NCI-H2081 (cell line): ENCODE measurements around the gene CIRBP.
"Not testable (repeated sequence)": the region's sequence is repeated elsewhere in the genome, so short reads cannot be mapped to it uniquely, and the experiment has no call there.

Experiments used
- DNase-seq, 2 experiments: peaks; one replicate each; lab custom pipeline; 2025; lab: John Stamatoyannopoulos, UW

Gene CIRBP

GRCh38 chr19:1290703-1291651, 21.8 kb downstream of the CIRBP start:
- DNase-seq, result no peak

GRCh38 chr19:1291761-1292418, 22.8 kb downstream of the CIRBP start:
- no peak for DNase-seq

DNA sequence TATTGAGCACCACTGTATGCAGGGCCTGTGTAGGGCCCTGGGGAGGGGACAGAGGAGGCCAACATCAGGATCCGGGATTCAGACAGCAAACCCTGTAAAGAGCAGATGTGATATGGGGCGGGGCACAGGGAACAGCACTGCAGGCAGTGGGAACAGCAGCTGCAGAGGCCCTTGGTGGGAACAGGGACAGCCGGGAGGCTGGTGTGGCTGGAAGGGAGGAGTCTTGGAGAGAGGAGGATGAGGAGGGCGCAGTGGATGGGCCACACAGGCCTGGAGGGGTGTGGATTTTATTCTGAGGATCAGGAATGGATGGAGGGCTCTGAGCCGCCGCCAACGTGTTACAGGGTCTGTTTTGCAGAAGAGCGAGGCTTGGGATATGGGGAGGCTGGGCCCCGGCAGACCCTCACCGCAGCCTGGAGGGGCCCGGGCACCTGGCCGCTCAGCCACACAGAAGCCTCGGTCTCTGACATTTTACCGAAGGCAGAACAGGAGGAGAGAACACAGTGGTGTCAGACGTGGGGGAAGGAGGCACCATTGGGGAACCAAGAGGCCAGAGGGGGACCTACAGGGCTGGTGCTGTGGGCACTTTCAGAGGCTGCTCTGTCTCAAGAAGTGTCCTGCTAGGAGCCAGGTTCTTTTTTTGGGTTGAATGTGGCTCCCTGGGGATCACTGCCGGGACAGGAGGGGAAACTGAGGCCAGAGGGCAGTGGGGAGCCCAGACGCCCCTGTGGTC, 23.5 kb downstream of the CIRBP start:
- no peak for DNase-seq

DNA sequence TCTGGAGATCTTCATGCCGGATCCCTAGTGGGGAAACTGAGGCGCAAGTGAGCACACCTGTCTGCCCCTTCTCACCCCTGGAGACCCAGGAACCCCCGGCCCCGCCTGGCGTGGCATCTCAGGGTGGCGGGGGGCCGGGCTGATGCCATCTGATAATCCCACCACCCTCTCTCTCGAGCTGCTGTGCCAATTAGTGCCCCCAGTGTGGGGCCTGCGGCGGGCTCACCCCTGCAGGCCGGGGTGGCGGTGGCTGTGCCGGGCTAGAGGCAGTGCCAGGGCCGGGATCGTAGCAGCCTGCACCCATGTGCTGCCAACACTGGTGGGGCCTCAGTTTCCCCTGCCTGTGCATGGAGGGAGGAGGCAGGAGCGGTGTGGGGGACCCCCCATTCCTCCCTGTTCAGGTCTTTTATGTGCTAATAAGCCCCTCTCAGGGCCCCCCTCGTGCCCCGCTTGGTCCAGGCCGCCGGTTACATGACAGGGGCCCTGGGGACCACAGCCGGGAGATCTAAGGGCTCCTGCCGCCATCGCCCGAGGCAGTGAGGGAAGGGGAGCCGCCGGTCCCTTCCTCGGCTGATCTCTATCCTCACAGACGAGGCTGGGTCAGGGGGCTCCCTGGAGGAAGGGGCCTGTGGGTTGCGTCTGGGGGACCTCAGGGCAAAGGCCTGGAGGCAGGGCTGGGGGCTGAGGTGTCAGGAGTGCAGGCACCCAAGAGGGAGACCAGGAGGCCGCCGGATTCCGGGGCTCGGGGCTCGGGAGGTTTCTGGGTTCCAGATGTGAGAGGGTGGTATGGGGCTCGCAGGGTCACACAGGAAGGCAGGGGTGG, 24.9 kb downstream of the CIRBP start:
- DNase-seq, result no peak

DNA sequence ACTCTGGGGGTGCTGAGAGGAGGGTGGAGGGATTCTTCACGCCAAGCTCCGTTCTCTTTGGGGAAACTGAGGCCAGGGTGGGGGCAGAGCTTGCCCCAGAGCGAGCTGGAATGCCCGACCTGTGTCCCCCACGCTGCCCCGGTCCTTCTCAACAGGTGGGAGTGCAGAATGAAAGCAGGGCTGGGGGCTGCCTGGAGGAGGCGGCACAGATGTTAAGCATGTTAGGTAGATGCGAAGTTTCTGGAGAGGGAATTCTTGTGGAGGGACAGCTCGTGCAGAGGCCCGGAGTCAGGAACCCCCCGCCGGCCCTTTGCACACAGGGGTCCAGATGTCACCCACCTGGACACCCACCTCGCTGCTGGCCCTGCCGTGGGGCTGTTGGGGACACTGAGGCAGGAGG, 25.6 kb downstream of the CIRBP start:
- DNase-seq, result no peak

- no peak for DNase-seq
Measured at GRCh38 chr19:1295169-1296012, 26.3 kb downstream of the CIRBP start.

DNA sequence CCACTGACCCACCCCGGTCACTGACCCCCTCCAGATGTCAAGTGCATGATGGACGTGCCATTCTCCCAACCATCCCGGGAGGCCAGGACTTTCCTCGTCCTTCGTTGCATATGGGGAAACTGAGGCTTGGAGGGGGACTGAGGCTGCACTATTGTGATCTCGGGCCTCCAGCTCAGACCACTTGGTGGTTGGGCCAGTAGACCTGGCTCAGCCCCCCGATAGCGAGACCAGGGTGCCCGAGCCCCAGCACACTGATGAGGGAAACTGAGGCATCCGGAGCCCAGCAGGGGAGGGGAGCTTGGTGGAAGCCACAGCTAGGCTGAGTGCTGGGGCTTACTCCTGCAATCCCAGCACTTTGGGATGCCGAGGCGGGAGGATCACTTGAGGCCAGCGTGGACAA, 26.9 kb downstream of the CIRBP start:
- DNase-seq, result no peak

- DNase-seq, result no peak
Measured at GRCh38 chr19:1296575-1297271, 27.6 kb downstream of the CIRBP start.

DNA sequence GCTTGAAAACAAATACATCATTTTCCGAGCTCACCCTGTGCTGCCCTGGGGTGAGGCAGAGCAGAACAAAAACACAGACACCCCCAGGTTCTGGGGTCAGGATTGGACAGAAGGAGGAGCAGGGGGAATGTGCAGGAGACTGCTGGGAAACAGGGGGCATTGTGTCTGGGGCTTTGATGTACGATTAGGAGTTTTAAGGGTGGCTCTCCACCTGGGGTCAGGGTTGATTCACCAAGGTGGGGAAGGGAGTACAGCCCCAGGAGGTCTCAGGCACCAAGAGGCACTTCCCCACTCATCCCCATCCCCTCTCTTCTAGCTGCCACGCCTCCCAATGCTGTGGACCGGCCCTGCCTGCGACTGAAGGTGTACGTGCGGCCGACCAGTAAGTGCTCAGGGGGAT, 29.1 kb downstream of the CIRBP start:
- no peak for DNase-seq

DNA sequence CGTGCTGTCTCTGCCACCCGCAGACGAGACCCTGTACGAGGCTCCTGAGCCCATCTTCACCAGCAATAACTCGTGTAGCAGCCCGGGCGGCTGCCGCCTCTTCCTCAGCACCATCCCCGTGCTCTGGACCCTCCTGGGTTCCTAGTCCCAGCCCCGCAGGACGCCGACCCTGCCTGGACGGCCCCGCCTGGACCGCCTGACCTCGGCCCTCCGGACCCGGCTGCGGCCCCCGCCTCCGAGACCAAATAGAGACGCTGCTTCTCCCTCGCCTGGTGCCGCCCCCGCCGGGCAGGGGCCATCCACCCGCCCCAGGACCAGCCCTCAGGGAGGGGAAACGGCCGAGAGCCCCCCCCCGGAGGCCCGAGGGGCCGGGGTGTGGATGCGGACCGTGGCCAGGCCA, 30.7 kb downstream of the CIRBP start:
- no peak for DNase-seq

DNA sequence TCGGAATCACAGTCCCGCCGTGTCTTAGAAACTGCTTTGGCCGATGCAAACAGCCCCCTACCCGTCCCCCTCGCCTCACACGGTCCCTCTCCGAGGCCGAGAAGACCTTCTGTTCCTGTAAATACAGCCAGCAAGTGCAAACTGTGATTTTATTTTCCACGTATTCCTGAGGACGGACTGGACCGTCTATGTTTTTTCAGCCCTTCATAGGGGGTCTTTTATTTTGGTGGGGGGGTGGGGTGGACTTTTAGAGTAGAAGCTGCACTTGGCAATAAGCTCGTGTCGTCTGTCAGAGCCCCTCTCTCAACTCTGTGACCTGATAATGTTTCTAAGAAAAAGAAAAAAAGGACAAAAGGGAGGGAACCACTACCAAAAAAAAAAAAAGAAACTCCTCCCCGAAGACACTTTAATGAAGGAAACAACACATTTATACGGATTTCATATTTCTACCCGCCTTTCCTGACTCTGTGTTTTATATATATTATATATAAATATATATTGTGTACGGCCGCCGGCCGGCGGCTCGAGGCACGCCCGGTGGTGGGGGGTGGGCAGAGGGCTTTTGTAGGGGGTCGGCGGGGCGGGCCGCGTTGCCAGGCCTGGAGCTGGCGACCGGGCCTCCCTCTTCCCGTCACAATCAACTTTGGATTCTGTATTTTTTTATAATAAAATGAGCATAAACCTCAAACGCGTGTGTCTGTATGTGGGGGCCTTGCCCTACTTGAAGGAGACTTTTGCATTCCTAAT, 31.8 kb downstream of the CIRBP start:
- no peak for DNase-seq

DNA sequence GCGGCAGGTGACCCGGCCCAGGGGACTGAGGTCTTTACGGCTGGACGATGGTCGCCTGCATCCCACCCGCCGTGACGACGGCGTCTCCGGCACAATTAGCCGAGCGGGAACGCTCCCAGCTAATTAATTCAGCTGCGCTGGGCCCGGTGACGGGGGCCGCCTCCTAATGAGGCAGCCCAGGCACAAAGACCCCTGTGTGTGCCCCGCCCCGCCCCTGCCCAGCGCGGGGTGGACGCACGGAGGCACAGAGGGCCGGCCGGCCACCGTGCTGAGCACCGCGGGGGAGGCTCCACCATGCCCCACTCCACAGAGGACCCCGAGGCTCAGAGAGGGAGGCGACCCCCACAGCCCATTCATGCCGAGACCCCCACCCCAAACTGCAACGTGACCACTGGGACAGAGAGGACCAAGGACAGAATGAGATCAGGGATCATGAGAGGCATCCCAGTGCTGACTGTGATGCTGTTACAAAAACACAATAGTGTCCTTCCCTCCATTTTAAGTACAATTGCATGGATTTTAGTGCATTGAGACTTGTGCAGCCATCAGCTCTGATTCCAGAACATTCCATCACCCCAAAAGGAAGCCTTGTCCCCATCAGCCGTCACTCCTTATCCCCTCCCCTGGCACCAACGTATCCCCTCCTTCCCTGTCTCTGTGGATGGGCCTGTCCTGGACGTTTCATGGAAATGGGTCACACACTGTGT, 33.6 kb downstream of the CIRBP start:
- no peak for DNase-seq

DNA sequence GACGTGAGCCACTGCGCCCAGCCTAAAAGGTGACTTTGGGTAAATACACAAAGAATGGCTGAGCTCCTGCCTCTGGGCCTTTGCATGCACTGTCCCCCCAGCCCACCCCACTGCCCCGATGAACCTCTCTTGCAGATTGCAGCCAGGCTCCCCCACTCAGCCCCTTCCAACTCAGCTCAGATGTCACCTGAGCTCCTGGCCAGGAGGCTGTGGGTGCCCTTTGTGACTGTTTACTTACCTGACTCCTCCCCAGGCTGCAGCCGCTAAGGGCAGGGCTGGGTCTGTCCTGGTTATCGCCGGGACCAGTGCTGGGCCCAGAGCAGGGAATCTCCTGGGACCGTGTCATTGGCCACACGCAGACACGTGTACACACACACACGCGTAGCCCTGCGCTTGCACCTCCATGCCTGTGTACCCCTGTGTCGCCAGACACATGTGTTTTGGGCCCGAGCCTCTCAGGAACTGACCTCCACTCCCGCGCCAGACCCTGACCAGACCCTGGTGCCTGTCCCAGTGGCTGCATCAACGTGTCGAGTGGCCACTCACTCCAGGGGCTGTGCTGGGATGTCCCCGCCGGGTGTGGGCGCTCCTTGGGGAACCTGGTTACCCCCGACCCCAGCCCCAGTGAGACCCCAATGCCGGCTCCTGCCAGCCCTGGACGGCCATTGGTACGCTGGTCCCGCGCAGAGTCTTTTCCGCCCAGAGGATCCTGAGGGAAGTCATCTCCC, 35.2 kb downstream of the CIRBP start:
- no peak for DNase-seq

- DNase-seq, result not testable (repeated sequence)
Measured at GRCh38 chr19:1305354-1305753, 36.2 kb downstream of the CIRBP start.

- DNase-seq, result no peak
Measured at GRCh38 chr19:1307320-1307719, 38.2 kb downstream of the CIRBP start.

DNA sequence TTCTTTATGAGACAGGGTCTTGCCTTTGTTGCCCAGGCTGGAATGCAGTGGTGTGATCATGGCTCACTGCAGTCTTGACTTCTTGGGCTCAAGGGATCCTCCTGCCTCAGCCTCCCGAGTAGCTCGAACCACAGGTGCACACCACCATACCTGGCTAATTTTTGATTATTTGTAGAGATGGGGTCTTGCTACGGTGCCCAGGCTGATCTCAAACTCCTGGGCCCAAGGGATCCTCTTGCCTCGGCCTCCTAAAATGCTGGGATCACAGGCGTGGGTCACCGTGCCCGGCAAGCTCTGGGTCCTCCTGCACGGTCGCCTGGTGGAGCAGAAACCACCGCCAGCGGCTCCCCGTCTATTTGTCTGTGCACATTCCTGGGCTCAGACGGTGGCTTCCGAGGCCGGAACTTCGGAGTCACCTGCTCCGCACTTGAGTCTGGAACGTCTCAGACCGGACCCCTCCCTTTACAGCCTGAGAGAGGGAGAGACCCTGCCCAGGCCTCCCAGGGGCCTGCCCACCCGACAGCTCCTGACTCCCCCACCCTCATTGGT, 38.7 kb downstream of the CIRBP start:
- DNase-seq, result no peak

DNA sequence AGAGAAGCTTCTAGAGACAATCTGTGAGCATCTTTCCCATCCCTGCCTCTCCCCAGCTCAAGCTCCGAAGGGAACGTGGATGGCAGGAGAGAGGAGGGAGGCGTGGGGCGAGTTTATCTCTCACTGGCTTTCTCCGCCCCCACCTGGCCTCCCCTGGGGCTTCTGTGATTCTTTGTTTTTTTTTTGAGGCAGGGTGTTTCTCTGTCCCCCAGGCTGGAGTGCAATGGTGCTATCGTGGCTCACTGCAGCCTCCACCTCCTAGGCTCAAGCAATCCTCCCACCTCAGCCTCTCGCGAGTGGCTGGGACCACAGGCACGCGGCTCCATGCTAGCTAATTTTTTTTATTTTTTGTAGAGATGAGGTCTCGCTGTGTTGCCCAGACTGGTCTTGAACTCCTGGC, 39.6 kb downstream of the CIRBP start:
- DNase-seq, result no peak
